Ishikawa (cell line): ENCODE measurements around the gene SGCE.

Experiments
- CEBPB ChIP-seq: IDR thresholded peaks from 2 replicates; pipeline ENCODE4 v1.6.1; 2012
- EP300 ChIP-seq: IDR thresholded peaks from 2 replicates; pipeline ENCODE4 v1.6.1; 2012; ENCODE audit warnings: borderline replicate concordance
- FOXM1 ChIP-seq: IDR thresholded peaks from 2 replicates; pipeline ENCODE4 v1.6.1; 2012; ENCODE audit warnings: low read depth, borderline replicate concordance
- NFIC ChIP-seq: IDR thresholded peaks from 2 replicates; pipeline ENCODE4 v1.6.1; 2012
- RAD21 ChIP-seq: IDR thresholded peaks from 2 replicates; pipeline ENCODE4 v1.6.1; 2012; ENCODE audit warnings: low read depth
- TCF12 ChIP-seq: IDR thresholded peaks from 2 replicates; pipeline ENCODE4 v1.6.1; 2012; ENCODE audit warnings: low read depth
- TEAD4 ChIP-seq: IDR thresholded peaks from 2 replicates; pipeline ENCODE4 v1.6.1; 2012
- YY1 ChIP-seq: IDR thresholded peaks from 2 replicates; pipeline ENCODE4 v1.6.1; 2012; ENCODE audit warnings: low read depth
- ZBTB7A ChIP-seq: IDR thresholded peaks from 2 replicates; pipeline ENCODE4 v1.6.1; 2012; ENCODE audit warnings: low read depth
- TF ChIP-seq, protein P1 (sequence below): IDR thresholded peaks from 2 replicates; pipeline ENCODE4 v1.6.1; 2012
- TF ChIP-seq, protein P2 (sequence below): IDR thresholded peaks from 2 replicates; pipeline ENCODE4 v1.6.1; 2012; ENCODE audit warnings: low read depth, mild to moderate bottlenecking

DNA sequence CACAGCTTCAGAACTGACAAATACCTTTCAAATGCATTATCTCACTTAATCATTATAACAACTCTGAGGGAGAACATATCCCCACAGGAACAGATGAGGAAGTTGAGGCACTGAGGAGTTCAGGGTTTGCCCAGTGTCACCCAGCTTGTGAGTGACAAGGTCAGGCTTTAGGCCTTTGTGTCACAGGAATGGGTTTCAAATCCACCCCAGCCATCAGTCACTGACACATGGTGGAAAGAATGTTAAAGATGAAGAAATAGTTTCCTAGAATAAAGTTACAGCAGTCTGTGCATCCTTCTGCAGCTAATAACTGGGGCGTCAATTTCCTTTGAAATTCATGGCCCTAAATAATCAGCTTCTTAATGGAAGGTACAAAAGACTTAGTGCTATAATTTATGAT is 37.8 kb downstream of the SGCE start:
- no peak for TF ChIP-seq RAD21
- no peak for TF ChIP-seq CEBPB
- TF ChIP-seq, protein P1, sequence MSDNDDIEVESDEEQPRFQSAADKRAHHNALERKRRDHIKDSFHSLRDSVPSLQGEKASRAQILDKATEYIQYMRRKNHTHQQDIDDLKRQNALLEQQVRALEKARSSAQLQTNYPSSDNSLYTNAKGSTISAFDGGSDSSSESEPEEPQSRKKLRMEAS = no peak
- no peak for TF ChIP-seq EP300
- no peak for TF ChIP-seq ZBTB7A
- TF ChIP-seq, protein P2, sequence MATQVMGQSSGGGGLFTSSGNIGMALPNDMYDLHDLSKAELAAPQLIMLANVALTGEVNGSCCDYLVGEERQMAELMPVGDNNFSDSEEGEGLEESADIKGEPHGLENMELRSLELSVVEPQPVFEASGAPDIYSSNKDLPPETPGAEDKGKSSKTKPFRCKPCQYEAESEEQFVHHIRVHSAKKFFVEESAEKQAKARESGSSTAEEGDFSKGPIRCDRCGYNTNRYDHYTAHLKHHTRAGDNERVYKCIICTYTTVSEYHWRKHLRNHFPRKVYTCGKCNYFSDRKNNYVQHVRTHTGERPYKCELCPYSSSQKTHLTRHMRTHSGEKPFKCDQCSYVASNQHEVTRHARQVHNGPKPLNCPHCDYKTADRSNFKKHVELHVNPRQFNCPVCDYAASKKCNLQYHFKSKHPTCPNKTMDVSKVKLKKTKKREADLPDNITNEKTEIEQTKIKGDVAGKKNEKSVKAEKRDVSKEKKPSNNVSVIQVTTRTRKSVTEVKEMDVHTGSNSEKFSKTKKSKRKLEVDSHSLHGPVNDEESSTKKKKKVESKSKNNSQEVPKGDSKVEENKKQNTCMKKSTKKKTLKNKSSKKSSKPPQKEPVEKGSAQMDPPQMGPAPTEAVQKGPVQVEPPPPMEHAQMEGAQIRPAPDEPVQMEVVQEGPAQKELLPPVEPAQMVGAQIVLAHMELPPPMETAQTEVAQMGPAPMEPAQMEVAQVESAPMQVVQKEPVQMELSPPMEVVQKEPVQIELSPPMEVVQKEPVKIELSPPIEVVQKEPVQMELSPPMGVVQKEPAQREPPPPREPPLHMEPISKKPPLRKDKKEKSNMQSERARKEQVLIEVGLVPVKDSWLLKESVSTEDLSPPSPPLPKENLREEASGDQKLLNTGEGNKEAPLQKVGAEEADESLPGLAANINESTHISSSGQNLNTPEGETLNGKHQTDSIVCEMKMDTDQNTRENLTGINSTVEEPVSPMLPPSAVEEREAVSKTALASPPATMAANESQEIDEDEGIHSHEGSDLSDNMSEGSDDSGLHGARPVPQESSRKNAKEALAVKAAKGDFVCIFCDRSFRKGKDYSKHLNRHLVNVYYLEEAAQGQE = no peak
- no peak for TF ChIP-seq TCF12
- TF ChIP-seq NFIC = no peak
- TF ChIP-seq FOXM1 = no peak
- no peak for TF ChIP-seq YY1
- TF ChIP-seq TEAD4 = no peak
